Activated CD8-positive, alpha-beta memory T cell treated with anti-CD3 and anti-CD28 coated beads for 36 hours (primary cell): Measurements from ENCODE around the gene GABBR2. TPM values are rescaled to one million over a fixed set of nuclear protein-coding genes. Genes with fewer than 3 reads are reported as not detected.
"Not testable (repeated sequence)": the region's sequence is repeated elsewhere in the genome, so short reads cannot be mapped to it uniquely, and the experiment has no call there.

Source experiments
- CTCF ChIA-PET: fragments of 350-600 bp; sonication (Branson Sonifier 250); formaldehyde crosslinking; loops from one replicate; lab custom pipeline; 2021; ENCODE audit warnings: antibody characterized with exemption; lab: Charles Lee
- POLR2A ChIA-PET: fragments of 350-600 bp; sonication (Branson Sonifier 250); formaldehyde crosslinking; loops from one replicate; lab custom pipeline; 2021; ENCODE audit warnings: antibody characterized with exemption; lab: Charles Lee
- total RNA-seq, 2 experiments: library from RNA; stranded (reverse); gene quantifications; one replicate each; pipeline ENCODE4 v1.2.3, GENCODE V29; 2021

GABBR2 gene
- total RNA-seq, 2 experiments from 2014 or later = not detected

- CTCF ChIA-PET = no interaction called here
- POLR2A ChIA-PET = no interaction called here
Measured at GRCh38 chr9:98504298-98505282, 204.1 kb downstream of the GABBR2 start.

DNA sequence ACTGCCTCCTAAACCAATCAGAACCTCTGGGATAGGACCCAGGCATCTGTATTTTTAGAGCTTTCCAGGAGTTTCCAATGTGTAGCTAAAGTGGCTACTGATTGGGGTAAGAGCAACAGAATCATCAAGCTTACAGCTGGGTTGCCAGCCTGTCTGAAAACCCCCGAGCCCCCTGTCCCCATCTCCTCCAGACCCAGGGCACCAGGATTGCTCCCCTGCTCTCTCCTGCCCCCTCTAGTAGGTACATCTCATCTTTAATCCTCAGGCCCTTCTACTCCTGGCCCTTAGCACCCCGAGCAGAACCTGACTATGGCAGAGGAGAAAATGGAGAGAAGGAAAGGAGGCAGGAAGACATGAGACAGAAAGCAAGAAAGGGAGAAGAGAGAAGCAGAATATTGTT lies 204.9 kb downstream of the GABBR2 start:
- ChIA-PET POLR2A (no interaction called here), CTCF (no interaction called here)

DNA sequence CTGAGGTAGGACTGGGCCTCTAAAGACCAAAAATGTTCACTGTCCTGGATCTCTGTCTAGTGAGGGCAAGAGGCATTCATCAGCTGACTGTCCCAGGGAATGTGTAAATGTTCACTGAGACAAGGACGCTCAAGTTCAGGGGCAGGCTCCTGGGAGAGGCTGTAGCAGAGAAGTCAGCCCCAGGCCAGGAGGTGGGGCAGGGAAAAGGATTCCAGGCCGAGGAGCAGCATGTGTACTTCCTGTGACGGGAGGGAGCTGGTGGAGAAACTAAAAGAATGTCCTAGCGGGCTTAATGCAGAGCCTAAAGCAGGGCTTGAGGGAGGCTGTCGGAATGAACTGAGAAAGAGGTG lies 205.8 kb downstream of the GABBR2 start:
- CTCF ChIA-PET = no interaction called here

DNA sequence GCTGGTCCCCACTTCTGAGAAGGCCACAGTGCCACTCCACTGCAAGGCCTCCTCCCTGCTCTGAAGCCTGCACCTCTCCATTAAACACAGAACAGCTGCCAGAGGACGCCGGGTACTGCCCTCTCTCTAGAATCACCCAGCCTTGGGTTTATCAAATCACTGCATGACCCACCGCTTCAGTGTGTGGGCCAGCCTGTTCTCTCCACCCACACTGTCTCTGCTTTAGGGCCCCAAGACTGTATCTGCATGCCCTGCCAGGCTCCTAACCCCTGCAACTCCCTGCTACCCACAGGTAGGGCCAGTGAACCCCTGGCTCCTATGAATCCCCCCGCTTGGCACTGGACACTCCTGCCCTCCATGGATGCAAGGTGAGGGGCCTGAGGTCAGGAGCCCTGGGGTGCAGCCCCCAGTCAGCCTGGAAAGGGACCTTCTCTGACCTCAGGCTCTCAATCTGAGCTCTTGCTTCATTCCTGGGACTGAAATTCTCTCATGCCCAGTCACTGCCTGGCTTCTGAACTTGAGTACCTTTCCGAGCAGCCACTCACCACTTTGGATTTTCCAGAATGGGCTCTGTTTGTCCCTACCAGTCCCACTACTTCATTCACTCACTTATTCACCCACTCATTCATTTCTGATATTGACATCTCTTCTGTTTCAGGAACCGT lies 206.3 kb downstream of the GABBR2 start:
- CTCF ChIA-PET = no interaction called here

More for the DNA sequence above, 205.8 kb downstream of the GABBR2 start:
- POLR2A ChIA-PET = no interaction called here

GRCh38 chr9:98501819-98502218 lies 206.9 kb downstream of the GABBR2 start:
- CTCF ChIA-PET = no interaction called here

More for the DNA sequence above, 206.3 kb downstream of the GABBR2 start:
- POLR2A ChIA-PET = no interaction called here

GRCh38 chr9:98501259-98501658 lies 207.5 kb downstream of the GABBR2 start:
- POLR2A ChIA-PET, CTCF ChIA-PET: not testable (repeated sequence)

More at GRCh38 chr9:98501819-98502218, 206.9 kb downstream of the GABBR2 start:
- POLR2A ChIA-PET = no interaction called here

DNA sequence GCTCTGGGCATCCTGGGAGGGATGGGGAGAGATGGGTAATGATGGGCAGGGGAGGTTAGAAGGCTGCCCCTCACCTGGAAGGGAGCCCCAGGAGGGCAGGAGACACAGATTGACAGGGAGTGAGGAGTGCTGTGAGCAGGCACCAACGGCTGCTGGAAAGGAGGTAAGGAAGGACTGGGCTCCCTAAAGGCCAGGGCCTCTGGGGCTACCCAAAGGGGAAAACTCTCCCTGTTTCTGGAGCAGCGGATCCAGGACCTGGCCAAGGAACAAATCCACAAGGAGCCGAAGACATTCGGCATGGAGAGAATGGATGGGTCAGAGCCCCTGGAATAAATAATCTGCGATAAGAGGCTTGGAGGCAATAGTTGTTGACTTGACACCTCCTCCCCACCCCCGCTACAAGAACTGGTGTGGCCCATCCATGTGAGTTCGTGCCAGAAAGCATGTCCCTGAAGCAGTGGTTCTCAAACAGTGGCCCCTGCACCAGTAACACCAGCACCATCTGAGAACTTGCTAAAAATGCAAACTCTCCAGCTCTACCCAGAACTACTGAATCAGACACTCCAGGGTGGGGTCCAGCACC lies 208.3 kb downstream of the GABBR2 start:
- ChIA-PET POLR2A (no interaction called here), CTCF (no interaction called here)

DNA sequence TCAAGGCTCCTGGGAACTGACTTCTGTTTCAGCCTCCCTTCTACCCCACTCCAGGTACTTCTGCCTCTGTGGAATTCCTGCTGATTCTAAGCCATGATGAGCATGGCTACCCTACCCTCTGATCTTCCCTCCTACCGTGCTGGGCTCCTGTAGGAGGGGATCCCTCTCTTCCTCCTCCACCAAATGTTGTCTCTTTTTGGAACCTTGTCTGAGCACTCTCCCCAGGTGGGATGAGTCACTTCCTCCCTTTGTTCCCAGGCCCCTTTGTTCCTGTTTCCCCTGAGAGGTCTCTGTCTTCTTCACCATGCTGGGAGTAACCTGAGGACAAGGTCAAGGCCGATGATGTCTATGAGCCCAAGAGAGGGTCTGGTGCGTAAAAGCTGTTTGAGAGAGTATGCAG lies 213.2 kb downstream of the GABBR2 start:
- CTCF ChIA-PET = no interaction called here
- POLR2A ChIA-PET = no interaction called here

DNA sequence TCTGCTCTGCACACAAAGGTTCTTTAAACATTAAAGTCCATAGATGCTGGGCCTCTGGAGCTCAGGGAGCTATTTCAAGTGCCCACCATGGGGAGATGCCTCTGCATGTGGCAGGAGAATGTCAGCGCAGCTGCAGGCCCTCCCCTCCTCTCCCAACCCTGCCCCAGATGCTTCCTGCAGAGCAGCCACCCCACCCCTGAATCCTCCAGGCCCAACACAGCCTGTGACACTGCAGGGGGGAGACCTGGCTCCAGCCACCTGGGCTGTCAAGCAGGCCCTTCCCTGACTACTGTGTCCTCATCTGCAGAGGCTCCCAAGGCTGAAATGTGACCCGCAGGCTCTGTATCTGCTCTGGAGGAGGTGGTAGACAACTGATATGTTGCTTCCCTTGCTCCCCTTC lies 213.9 kb downstream of the GABBR2 start:
- CTCF ChIA-PET = no interaction called here
- POLR2A ChIA-PET = no interaction called here

- CTCF ChIA-PET = no interaction called here
- POLR2A ChIA-PET = no interaction called here
Measured at GRCh38 chr9:98491828-98492227, 216.9 kb downstream of the GABBR2 start.

- ChIA-PET POLR2A (no interaction called here), CTCF (no interaction called here)
Measured at GRCh38 chr9:98491231-98491651, 217.5 kb downstream of the GABBR2 start.

GRCh38 chr9:98488571-98489312 lies 220.0 kb downstream of the GABBR2 start:
- ChIA-PET CTCF (no interaction called here), POLR2A (no interaction called here)

DNA sequence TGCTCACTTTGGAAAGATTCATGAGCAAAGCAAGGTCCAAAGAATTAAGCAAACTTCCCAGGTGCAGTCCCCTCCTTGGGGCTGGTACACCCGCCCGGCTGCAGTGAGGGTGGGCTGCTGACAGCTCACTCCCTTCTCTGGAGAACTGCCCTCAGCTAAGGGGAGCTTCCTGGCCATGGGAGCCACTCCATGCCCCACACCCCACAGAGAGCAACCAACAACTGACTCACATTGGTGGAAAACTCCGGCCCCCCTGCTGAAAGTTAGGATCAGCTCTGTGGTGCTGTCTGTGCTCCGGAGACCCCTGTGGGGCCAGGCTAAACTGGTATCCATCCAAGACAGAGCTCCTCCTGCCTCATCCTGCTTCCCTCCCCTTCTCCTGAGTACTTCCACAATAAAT lies 223.0 kb downstream of the GABBR2 start:
- ChIA-PET POLR2A (no interaction called here), CTCF (no interaction called here)

DNA sequence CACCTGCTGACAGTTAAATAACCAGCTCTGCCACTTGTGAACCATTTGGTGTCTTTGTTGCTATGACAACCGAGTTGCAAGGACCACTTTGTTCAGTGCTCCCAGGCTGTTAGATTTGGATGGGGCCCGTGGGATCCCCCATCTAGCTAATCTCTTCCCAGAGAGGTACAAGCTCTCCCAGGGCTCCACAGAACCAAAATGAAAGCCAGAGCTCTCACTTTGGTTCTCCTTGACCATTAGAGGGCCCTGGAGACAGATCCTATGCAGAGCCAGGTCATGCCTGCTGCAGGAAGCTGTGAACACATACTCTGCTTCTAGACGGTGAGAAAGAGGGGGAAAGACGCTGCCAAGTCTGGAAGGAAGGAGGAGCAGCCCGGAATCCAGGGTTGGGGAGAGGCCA lies 224.6 kb downstream of the GABBR2 start:
- CTCF ChIA-PET = no interaction called here
- POLR2A ChIA-PET = no interaction called here

DNA sequence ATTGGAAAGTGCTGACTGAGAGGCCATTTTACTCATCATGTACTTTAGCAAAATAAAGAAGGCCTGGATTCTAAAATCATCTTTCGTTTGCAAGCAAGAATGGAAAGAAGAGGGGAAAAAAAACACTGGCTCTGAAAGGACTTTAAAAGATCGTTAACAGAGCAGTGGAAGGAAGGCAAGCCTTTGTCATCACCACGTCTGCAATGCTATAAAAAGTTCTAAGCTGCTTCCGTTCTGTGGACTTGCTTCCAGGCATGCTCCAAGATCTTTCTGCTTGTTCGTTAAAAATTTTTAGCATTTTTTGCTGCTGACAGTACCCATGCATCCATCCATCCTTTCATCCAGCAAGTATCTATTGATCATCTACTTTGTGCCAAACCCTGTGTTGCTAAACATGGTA lies 226.5 kb downstream of the GABBR2 start:
- POLR2A ChIA-PET = no interaction called here
- CTCF ChIA-PET = no interaction called here

GRCh38 chr9:98481676-98482075 lies 227.1 kb downstream of the GABBR2 start:
- ChIA-PET POLR2A (no interaction called here), CTCF (no interaction called here)

DNA sequence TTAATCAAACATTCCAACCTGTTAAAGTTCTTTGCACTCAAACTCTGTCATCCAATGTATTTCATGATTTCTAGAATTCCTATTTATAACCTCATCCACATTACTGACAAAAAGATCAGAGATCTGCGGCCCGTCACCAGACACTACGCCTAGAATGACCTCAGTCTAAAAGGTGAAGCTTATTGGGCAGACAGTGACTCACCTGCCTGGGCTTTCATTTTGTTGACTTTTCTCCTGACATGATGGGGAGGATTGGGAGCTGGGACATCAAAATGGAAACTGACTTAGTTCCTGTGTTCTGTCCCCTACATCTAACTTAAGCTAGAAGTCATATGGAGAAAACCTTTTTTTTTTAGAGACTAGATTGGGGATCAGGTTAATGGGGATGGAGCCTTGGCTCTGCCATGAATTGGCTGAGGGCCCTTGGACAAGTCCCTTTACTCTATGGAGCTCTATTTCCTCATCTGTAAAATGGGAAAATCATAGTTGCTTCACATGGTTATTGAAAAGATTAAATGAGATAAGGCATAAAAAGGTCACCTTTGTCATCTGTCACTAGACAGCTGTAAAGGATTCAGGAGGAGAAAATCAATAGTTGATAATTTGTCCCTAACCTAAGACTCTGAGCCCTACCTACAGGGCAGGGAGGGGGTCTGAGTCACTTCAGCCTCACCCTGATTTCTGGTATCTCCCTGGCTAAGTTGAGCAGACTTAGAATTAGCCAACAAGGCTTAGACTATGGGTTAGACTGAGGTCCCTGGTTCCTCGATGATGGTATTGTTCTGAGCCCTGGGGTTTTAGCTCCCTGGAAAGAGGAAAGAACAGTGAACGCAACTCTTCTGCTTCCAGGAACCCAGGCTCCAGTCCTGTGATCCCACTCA lies 228.5 kb downstream of the GABBR2 start:
- POLR2A ChIA-PET = no interaction called here
- CTCF ChIA-PET = no interaction called here

DNA sequence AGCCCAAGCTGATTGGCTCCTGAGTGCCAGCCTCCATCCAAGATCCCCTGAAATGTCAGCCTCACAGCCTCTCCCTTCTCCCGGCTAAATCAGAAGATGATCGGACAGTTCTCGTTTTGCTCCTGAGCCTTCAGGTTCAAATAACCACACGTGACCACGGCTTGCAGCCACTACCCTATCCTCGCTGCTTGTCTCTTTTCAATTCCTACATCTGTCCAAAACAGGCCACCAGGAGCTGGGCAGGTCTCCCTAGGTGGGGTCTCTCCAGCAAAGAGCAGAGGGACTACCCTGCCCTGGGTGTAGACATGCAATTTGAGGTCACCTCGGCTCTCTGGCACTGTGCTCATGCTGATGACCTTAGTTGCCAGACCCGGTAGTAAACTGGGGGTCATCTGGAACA lies 229.3 kb downstream of the GABBR2 start:
- POLR2A ChIA-PET = no interaction called here

GRCh38 chr9:98477884-98478283 lies 230.9 kb downstream of the GABBR2 start:
- POLR2A ChIA-PET = no interaction called here
- CTCF ChIA-PET = no interaction called here

More for the DNA sequence above, 229.3 kb downstream of the GABBR2 start:
- CTCF ChIA-PET = no interaction called here
